GM19099 (cell line): Measurements from ENCODE around the gene SEL1L3.

Experiments used
- POLR2A ChIP-seq: IDR thresholded peaks from 3 replicates; pipeline ENCODE4 v1.6.1; 2011; ENCODE audit warnings: low read depth; ENCODE audit not compliant: insufficient read length; ENCODE audit errors: extremely low read depth

Gene SEL1L3

DNA sequence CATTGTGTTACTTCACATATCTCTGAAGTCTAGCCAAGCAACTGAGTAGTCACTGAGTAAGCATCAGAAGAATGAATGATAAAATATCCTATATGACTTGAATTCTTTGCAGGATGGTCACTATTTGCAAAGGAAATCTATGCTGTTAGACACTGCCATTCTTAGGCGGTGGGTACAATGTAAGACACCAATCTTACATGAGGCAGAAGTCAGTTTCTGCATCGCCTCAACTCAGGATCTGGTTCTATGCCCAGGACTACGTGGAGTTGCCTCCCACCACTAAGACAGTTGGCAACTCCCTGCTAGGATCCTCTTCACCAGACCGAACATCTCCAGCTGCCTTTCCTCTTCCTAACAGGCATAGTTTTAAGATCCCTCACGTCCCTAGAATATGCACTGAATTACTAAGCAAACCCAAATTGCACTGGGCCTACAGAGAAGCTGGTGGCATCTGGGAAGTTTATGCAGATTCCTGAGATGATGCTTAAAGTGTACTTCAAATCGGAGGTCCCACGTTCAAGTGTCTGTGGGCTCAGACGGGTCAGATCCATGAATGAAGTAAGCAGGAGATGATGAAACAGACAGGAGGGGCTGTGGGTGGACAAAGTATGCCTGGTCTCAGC, 45.6 kb downstream of the SEL1L3 start:
- no peak for TF ChIP-seq POLR2A

DNA sequence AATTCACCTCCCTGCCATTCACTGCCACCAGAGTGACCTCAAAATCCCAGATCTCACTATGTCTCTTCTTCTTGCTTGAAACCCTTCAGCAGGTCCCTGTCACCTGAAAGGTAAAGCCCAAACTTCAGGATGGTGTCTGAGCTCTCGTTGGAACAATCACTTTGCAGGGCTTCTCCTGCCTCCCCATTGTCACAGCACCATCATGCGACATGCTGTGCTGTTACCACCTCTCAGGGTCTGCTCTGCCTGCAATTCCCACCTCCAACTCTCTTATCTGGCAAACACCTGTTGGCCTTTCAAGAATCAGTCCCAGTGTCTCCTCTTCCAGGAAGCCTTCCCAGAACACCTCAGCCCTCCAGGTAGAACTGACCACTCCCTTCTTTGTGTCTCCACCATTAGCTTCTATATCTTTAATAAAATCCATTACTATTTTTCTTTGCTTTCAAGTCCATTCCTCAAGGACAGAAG, 46.2 kb downstream of the SEL1L3 start:
- no peak for TF ChIP-seq POLR2A

DNA sequence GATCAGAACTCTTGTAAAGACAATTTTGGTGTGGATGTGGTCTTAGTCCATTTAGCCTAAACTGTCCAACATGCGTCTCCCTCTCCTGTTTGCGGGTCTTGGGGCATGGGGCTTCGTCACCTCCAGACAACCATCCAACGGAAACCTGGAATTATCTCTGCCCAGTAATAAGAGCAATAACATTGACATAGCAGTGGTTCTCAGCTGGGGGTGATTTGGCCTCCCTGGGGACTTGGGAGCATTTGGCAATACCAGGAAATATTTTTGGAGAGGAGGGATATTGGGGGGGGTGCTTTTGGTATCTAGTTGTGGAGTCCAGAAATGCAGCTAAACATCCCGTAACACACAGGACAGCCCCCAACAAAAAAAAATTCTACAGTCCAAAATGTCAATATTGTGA, 47.2 kb downstream of the SEL1L3 start:
- no peak for TF ChIP-seq POLR2A

DNA sequence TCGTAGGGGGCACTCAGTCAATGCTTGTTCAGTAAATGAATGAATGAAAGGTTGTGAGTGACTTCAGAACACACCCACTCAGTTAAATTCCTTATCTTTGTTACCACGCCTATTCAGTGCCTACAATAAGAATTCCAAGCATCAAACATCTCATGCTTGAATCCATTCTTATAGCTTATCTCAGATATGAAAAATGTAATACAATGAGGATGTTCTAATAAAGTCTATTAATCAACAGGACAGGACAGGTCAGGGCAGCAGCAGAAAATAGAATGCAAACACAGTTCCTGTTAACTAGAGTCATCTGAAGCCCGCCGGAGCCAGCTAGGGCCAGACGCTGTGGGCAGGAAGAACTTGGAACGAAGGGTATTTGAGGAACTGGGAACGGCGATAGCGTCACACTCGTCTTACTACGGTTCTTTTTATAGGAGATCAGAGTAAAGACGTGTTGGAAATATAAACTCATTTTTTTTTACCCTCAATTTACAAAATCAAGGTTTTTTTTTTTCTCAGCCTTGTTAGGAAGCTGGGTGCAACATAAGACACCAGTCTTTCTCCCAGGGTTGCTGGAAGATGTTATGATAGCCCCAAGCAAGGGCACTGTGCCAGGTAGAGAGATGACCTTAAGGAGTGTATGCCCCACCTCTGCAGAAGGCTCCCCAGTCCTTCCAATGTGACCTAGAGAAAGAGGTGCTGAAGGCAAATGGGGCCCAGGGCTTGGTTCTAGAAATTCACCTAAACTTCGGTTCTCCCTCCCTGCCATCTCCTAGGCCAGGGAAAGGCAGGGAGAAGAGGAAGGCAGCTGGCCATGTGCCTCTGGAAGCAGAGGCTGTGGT, 48.3 kb downstream of the SEL1L3 start:
- TF ChIP-seq POLR2A: no peak

DNA sequence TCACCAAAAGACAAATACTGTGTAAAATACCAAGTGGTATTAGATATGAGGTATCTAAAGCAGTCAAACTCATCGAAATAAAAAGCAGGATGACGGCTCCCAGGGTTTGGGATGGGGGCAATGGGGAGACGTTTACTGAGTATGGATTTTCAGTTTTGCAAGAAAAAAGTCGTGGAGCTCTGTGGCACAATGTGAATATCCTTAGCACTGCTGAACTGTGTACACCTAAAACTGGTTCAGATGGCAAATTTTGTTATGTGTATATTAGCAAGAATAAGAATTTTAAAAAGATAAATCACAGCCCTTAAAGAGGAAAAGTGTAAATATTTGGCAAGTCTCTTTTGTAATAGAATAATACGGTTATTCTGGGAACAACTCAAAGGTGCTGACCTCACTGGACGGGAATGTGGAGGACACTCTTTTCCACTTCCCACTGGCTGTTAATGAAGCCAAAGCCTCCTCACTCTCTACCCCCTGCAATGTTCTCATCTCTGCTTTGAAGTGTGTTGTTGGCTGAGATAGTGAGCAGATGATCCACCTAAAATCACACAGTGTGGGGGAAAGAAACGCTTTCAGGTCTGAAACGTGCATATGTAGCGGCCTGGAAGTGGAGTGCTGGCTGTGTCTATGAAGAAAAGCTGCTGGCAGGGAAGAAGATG, 49.2 kb downstream of the SEL1L3 start:
- TF ChIP-seq POLR2A: no peak

DNA sequence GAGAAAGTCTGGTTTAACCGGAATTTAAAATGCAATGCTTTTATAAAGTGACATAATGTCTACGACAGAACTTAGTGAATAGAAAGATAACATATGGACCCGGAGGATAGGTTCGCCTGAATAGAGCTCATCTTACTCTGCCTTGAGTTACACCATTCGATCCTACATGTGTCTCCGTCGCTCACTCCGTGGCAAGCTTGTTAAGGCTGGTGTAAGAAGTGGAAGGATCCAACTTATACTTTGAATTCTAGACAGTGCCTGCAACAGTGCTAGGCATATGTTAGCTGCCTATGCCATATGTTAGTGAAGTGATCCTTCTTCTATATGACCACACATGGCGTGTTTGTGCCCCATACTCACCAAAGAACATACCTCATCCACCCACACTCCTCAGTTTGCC, 50.9 kb downstream of the SEL1L3 start:
- TF ChIP-seq POLR2A: no peak

DNA sequence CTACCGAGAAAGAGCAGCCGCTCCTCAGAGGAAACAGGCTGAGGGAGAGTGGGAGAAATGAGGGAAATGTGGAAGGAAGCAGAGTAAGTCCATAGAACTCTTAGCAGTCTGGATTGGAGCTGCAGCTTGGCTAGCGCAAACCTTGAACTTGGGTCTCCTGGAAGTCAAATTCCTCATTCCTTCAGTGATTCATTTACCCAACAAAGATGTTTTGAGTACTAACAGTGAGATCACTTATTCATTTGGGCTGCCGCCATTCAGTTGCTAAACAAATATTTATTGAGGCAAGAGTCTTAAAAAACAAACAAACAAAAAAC, 51.5 kb downstream of the SEL1L3 start:
- TF ChIP-seq POLR2A: no peak

DNA sequence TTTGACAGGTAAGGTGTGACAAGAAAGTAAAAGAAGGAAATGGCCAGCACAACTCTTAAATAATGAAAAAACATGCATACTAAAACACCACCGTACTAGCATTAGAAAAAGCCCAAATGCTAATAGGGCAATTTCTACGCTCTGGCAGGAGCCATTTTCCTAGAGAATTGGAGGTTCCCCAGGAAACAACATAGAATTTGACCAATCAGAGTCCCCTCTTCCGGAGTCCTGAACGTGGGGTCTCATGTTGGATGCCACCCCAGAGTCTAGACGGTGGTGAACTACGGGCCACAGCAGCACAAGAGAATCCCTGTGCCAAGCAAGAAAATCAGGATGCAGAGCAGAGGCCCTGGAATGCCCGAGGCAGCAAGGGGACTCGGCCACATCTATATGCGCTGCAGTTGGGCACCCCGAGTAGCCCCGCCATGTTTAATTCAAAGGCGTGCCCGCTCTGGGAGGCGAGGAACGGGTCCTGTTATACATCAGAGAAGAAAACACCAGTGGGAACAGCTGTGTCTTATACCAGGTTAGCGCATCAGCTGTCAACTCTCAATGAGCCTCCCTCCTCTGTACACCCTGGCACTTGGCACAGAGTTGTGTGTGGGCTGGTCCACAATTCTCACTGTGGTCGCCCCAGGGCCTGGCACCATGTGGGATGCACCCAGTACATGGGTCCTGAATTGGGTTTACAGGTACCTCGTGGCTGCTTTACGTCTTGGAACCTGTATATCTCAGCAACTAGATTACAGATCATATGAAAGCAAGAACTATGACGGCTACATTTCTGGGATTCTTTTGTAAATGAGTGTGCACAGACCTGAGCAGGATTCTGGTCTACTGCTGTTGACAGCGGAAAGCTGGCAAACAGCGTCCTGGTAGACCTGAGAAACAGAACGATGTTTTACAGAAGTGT, 52.1 kb downstream of the SEL1L3 start:
- TF ChIP-seq POLR2A: no peak

DNA sequence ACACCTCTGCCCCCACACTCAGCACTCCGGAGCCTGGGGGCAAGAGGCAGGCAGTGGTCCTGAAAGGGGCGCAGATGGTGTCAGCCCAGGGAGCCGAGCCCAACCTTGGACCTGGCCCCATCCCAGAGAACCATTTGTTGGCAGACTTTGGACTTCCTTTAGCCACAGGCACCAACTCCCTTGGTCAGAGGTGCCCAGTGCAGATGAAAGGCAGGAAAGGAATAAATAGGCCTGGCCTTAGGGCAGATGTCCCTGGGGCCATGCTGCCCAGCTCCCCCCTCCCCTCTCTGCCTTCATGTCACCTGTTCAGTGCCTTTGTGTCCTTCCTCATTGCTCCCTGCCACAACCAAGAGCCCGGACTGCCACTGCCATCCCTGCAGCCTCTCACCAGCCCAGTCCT, 52.8 kb downstream of the SEL1L3 start:
- TF ChIP-seq POLR2A: no peak

DNA sequence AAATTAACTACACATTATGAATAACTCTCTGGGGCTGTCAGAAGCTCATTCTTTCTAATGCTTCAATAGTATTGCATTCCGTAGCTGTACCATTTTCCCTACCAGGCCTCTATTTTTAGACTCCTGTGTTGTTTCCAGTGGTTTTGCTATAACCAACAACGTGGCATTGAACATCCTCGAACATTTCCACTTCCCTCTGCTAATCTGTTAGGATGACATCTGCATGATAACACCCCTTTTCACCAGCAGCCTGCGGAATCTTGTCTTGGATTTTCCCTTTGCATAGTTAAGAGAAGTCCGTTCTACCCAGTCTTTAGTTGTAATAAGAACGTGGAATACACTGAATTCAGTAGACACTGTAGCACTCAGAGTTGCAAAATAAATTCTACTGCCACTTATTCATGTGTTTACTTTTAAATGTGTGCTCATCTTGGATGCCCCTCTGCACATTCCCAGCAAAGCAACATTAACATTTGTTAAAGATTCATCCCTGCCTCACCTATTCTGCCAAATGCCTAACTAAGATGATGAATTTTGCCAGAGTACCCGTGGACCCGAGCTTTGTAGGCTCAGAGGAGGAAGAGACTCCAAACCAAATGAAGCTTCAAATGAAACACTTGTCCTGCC, 55.6 kb downstream of the SEL1L3 start:
- TF ChIP-seq POLR2A: no peak

DNA sequence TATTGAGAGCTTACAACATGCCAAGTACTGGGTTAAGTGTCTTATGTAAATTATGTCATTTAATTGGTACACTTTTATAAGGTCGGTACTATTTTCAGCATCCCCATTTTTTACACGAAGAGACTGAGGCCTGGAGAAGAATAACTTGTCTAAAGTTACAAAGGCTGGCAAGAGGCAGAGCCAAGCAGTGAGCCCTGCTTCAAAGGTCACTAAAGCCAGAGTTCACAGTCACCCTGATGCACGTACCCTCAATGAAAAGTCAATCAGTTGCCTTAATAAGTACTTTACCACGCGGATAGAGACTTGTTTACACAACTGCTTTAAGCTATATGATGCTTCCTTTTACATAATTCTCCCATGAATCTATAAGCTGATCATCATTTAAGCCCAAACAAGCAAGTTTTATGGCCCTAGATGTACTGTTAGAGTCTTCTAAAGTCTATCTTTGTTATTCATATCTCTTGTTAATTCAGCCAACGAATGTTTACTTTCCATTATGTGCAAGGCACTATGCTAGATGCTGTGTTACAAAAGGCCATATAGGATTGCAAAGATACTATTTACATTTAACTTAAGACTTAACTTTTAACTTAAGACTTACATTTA, 57.4 kb downstream of the SEL1L3 start:
- TF ChIP-seq POLR2A: no peak

DNA sequence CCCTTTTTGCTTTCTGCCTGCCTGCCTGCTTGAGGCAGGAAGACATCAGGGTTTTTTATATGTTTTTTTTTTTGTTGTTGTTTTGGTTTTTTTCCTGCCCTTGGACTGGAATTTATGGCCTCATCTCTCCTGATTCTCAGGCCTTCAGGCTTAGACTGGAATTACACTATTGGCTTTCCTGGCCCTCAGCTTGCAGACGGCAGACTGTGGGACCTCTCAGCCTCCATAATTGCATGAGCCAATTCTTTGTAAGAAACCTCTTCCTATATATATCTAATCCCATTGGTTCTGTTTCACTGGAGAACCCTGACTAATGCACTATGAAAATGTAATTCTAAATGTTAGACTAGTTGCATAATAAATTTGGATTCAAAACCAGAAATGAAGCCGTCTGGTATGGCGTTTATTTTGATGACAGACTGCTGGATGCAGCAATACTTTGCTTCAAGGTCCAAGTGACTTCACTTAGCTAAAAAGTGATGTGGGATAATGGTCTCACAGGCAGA, 59.0 kb downstream of the SEL1L3 start:
- no peak for TF ChIP-seq POLR2A

DNA sequence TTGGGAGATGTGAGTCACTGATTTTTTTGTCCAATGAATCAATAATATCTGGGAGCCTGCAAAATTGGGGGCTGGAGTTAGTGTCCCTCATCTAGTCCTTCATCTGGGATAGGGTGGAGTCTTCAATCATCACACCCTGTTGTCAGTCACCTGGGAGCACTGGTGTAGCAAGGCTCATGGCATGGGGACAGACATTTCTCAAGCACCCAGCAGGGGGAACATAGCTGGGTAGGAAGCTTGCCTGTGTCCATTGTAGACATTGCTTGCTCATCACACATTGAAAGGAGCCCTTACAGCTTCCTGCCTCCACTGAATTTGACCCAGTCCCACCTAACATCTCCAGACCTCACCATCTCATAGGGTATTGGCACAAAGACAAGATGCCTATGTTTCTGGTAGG, 61.2 kb downstream of the SEL1L3 start:
- no peak for TF ChIP-seq POLR2A

DNA sequence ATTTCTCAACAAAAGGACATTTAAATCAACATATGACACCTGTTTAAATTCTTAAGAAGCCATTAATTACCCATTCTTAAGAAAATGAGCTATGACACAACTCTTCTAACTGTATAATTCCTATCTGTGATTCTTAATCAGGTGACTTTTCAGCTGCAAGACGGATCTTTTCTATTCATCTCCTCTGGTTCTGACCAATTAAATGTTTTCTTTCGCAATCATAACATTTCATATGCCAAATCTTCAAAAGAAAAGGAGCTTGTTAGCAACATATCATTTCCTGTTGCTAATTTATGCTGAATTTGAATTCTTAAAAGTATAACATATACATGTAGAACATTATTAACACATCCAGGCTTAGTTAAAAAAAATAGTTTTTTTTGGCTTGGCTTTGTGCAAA, 62.5 kb downstream of the SEL1L3 start:
- TF ChIP-seq POLR2A: no peak
